GM23338 (cell line): ENCODE measurements around the gene MYO1D. TPM values are rescaled to one million over a fixed set of nuclear protein-coding genes. Genes with fewer than 3 reads are reported as not detected.

ENCODE experiments used
- ATAC-seq: fragments of 200-7000 bp; cut with Tn5 transposase; 3 replicates; pipeline ENCODE4 v1.9.1; 2020
- DNase-seq: peaks from one replicate; pipeline ENCODE4 v3.0.0-alpha.2; 2015; ENCODE audit warnings: low spot score
- H2AFZ ChIP-seq: fragments of 200-600 bp; sonication (generic); 2 replicates; pipeline ENCODE4 v1.8.0; 2016; ENCODE audit warnings: antibody characterized with exemption, mild to moderate bottlenecking, moderate library complexity
- H3F3A ChIP-seq: fragments of 200-600 bp; sonication (generic); replicated peaks from 2 replicates; pipeline ENCODE4 v1.8.0; 2017; ENCODE audit warnings: antibody characterized with exemption, mixed run types, low read depth
- H3K27ac ChIP-seq: fragments of 200-600 bp; sonication (generic); 2 replicates; pipeline ENCODE4 v1.6.1; 2016; ENCODE audit warnings: low read depth
- H3K27me3 ChIP-seq: fragments of 200-600 bp; sonication (generic); 2 replicates; pipeline ENCODE4 v1.8.0; 2016; ENCODE audit warnings: mild to moderate bottlenecking, mixed run types, moderate library complexity; ENCODE audit not compliant: insufficient read depth
- H3K36me3 ChIP-seq: fragments of 200-600 bp; sonication (generic); 2 replicates; pipeline ENCODE4 v1.8.0; 2016; ENCODE audit warnings: mild to moderate bottlenecking; ENCODE audit not compliant: insufficient read depth
- H3K4me1 ChIP-seq: fragments of 200-600 bp; sonication (generic); 2 replicates; pipeline ENCODE4 v1.8.0; 2016; ENCODE audit warnings: mild to moderate bottlenecking, moderate library complexity; ENCODE audit not compliant: insufficient read depth
- H3K4me2 ChIP-seq: fragments of 200-600 bp; sonication (generic); 2 replicates; pipeline ENCODE4 v1.7.1; 2017; ENCODE audit warnings: mixed run types
- H3K4me3 ChIP-seq: fragments of 200-600 bp; sonication (generic); 2 replicates; pipeline ENCODE4 v1.6.1; 2016; ENCODE audit warnings: mixed run types
- H3K79me2 ChIP-seq: fragments of 200-600 bp; sonication (generic); replicated peaks from 2 replicates; pipeline ENCODE4 v1.8.0; 2017; ENCODE audit warnings: mild to moderate bottlenecking; ENCODE audit not compliant: insufficient read depth
- H3K9me2 ChIP-seq: fragments of 200-600 bp; sonication (generic); 2 replicates; pipeline ENCODE4 v1.8.0; 2017; ENCODE audit not compliant: insufficient read depth
- H4K20me1 ChIP-seq: fragments of 200-600 bp; sonication (generic); replicated peaks from 2 replicates; pipeline ENCODE4 v1.8.0; 2017; ENCODE audit warnings: mild to moderate bottlenecking; ENCODE audit not compliant: insufficient read depth
- H3K27ac Mint-ChIP-seq: 2 replicates; pipeline ENCODE4 v1.8.0; 2020; ENCODE audit warnings: inconsistent platforms, mild to moderate bottlenecking, moderate library complexity, mixed read lengths
- H3K27me3 Mint-ChIP-seq: 3 replicates; pipeline ENCODE4 v1.8.0; 2022; ENCODE audit warnings: low read depth, mild to moderate bottlenecking, moderate library complexity, mixed read lengths, inconsistent platforms; ENCODE audit not compliant: insufficient read depth, poor library complexity
- H3K36me3 Mint-ChIP-seq: 3 replicates; pipeline ENCODE4 v1.8.0; 2021; ENCODE audit warnings: low read depth, mild to moderate bottlenecking, inconsistent platforms, moderate library complexity, mixed read lengths
- H3K4me1 Mint-ChIP-seq: 3 replicates; pipeline ENCODE4 v1.8.0; 2020; ENCODE audit warnings: mild to moderate bottlenecking, inconsistent platforms, mixed read lengths
- H3K4me3 Mint-ChIP-seq: 3 replicates; pipeline ENCODE4 v1.8.0; 2021; ENCODE audit warnings: moderate library complexity, mild to moderate bottlenecking, inconsistent platforms, mixed read lengths
- H3K9me3 Mint-ChIP-seq: 3 replicates; pipeline ENCODE4 v1.8.0; 2020; ENCODE audit warnings: moderate library complexity, mild to moderate bottlenecking, inconsistent platforms, mixed read lengths
- EZH2phosphoT487 ChIP-seq: fragments of 200-600 bp; sonication (generic); IDR thresholded peaks from one replicate; pipeline ENCODE4 v1.8.1; 2018; ENCODE audit warnings: antibody characterized with exemption; ENCODE audit not compliant: unreplicated experiment
- NANOG ChIP-seq: IDR thresholded peaks from 2 replicates; pipeline ENCODE4 v1.6.1; 2016; ENCODE audit warnings: antibody characterized with exemption, borderline replicate concordance
- POLR2AphosphoS5 ChIP-seq: IDR thresholded peaks from 2 replicates; pipeline ENCODE4 v1.6.1; 2016; ENCODE audit warnings: antibody characterized with exemption, low read depth
- STAT1 ChIP-seq: IDR thresholded peaks from one replicate; pipeline ENCODE4 v1.6.1; 2016; ENCODE audit warnings: antibody characterized with exemption; ENCODE audit not compliant: unreplicated experiment
- ZNF114 ChIP-seq: fragments of 250-450 bp; sonication (Bioruptor Pico); IDR thresholded peaks from 2 replicates; pipeline ENCODE4 v1.5.0; 2020; ENCODE audit warnings: mild to moderate bottlenecking, moderate library complexity
- ZNF331 ChIP-seq: fragments of 250-450 bp; sonication (Bioruptor Pico); IDR thresholded peaks from 2 replicates; pipeline ENCODE4 v1.5.0; 2020; ENCODE audit warnings: low read depth, mild to moderate bottlenecking, moderate library complexity
- polyA plus RNA-seq: library from polyadenylated mRNA; unstranded; fragments of >200 nt; fragmentation: Nextera tagmentation; extraction: Ambion mirVana; gene quantifications from 2 replicates; pipeline ENCODE4 v1.2.1, GENCODE V29; 2016
- total RNA-seq: library from RNA; depleted of rRNA; stranded (reverse); fragments of >200 nt; shearing (Covaris generic); gene quantifications from 2 replicates; pipeline ENCODE4 v1.2.3, GENCODE V29; 2014
- TF ChIP-seq, protein P1 (sequence below): IDR thresholded peaks from one replicate; pipeline ENCODE4 v1.6.1; 2018; ENCODE audit warnings: antibody characterized with exemption; ENCODE audit not compliant: unreplicated experiment
- TF ChIP-seq, protein P2 (sequence below), 2 experiments: fragments of 200-600 bp in 1 of 2; sonication (generic) in 1 of 2; conservative IDR thresholded peaks; 2 replicates each; pipeline versions ENCODE4 v1.5.1 to v1.6.1; 2016 to 2017; ENCODE audit warnings: antibody characterized with exemption in 2 of 2, low read depth in 2 of 2, mild to moderate bottlenecking in 2 of 2, moderate library complexity in 1 of 2
- TF ChIP-seq, protein P3 (sequence below): IDR thresholded peaks from 2 replicates; pipeline ENCODE4 v1.6.1; 2016; ENCODE audit warnings: antibody characterized with exemption
- TF ChIP-seq, protein P4 (sequence below): fragments of 250-450 bp; sonication (Bioruptor Pico); IDR thresholded peaks from 2 replicates; pipeline ENCODE4 v1.5.0; 2020; ENCODE audit warnings: mild to moderate bottlenecking, moderate library complexity

The MYO1D gene
- total and polyA plus RNA-seq, 2 experiments from 2014 or later: 8.6 to 28.6 TPM

DNA sequence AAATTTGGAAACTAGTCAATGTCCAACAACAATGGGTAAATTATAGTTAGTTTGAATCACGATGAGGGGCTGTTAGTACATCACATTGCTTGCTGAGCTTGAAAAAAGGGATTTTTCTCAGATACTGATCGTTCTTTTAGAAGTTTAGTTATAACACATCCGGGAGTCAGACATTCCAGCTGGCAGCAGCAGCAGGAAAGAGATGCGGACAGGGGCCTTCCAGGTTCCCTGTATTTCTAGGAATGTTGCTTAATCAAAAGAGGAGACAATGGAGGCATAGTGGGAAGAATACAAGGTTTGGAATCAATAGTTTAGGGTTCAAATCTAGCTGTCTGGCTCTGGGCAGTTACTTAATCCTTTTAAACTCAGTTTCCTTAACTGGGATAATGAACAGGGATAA, 362.3 kb downstream of the MYO1D start:
- Histone ChIP-seq H3K79me2 (no peaks in the 10 kb centered on the region), H3K4me3 (no peak overlapping the region), H3K4me2 (no peak overlapping the region), H3F3A (peaks cover 9% of the 10 kb centered on the region), H3K36me3 (no peaks in the 10 kb centered on the region), H3K9me2 (no peaks in the 10 kb centered on the region), H4K20me1 (no peaks in the 10 kb centered on the region), H2AFZ (no peak overlapping the region), H3K27ac (no peak overlapping the region), H3K4me1 (peaks cover 37% of the 10 kb centered on the region), H3K27me3 (no peaks in the 10 kb centered on the region)
- DNase-seq (peak; percentile 27), ATAC-seq (no peak)
- Mint-ChIP-seq H3K36me3 (no peaks in the 10 kb centered on the region), H3K27ac (no peak overlapping the region), H3K27me3 (peaks cover 14% of the 10 kb centered on the region), H3K4me1 (peaks cover 47% of the 10 kb centered on the region), H3K4me3 (no peak overlapping the region), H3K9me3 (no peaks in the 10 kb centered on the region)
- TF ChIP-seq, protein P1, sequence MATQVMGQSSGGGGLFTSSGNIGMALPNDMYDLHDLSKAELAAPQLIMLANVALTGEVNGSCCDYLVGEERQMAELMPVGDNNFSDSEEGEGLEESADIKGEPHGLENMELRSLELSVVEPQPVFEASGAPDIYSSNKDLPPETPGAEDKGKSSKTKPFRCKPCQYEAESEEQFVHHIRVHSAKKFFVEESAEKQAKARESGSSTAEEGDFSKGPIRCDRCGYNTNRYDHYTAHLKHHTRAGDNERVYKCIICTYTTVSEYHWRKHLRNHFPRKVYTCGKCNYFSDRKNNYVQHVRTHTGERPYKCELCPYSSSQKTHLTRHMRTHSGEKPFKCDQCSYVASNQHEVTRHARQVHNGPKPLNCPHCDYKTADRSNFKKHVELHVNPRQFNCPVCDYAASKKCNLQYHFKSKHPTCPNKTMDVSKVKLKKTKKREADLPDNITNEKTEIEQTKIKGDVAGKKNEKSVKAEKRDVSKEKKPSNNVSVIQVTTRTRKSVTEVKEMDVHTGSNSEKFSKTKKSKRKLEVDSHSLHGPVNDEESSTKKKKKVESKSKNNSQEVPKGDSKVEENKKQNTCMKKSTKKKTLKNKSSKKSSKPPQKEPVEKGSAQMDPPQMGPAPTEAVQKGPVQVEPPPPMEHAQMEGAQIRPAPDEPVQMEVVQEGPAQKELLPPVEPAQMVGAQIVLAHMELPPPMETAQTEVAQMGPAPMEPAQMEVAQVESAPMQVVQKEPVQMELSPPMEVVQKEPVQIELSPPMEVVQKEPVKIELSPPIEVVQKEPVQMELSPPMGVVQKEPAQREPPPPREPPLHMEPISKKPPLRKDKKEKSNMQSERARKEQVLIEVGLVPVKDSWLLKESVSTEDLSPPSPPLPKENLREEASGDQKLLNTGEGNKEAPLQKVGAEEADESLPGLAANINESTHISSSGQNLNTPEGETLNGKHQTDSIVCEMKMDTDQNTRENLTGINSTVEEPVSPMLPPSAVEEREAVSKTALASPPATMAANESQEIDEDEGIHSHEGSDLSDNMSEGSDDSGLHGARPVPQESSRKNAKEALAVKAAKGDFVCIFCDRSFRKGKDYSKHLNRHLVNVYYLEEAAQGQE: no peak
- TF ChIP-seq, protein P2, sequence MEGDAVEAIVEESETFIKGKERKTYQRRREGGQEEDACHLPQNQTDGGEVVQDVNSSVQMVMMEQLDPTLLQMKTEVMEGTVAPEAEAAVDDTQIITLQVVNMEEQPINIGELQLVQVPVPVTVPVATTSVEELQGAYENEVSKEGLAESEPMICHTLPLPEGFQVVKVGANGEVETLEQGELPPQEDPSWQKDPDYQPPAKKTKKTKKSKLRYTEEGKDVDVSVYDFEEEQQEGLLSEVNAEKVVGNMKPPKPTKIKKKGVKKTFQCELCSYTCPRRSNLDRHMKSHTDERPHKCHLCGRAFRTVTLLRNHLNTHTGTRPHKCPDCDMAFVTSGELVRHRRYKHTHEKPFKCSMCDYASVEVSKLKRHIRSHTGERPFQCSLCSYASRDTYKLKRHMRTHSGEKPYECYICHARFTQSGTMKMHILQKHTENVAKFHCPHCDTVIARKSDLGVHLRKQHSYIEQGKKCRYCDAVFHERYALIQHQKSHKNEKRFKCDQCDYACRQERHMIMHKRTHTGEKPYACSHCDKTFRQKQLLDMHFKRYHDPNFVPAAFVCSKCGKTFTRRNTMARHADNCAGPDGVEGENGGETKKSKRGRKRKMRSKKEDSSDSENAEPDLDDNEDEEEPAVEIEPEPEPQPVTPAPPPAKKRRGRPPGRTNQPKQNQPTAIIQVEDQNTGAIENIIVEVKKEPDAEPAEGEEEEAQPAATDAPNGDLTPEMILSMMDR (conservative IDR thresholded peaks at IDR 0.05; ENCODE audit: low read depth in 2 of 2): no peak
- TF ChIP-seq, protein P3, sequence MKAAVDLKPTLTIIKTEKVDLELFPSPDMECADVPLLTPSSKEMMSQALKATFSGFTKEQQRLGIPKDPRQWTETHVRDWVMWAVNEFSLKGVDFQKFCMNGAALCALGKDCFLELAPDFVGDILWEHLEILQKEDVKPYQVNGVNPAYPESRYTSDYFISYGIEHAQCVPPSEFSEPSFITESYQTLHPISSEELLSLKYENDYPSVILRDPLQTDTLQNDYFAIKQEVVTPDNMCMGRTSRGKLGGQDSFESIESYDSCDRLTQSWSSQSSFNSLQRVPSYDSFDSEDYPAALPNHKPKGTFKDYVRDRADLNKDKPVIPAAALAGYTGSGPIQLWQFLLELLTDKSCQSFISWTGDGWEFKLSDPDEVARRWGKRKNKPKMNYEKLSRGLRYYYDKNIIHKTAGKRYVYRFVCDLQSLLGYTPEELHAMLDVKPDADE: no peak
- TF ChIP-seq ZNF331 (no peak), POLR2AphosphoS5 (no peak), ZNF114 (no peak), NANOG (no peak), EZH2phosphoT487 (no peak), STAT1 (no peak)
- TF ChIP-seq, protein P4, sequence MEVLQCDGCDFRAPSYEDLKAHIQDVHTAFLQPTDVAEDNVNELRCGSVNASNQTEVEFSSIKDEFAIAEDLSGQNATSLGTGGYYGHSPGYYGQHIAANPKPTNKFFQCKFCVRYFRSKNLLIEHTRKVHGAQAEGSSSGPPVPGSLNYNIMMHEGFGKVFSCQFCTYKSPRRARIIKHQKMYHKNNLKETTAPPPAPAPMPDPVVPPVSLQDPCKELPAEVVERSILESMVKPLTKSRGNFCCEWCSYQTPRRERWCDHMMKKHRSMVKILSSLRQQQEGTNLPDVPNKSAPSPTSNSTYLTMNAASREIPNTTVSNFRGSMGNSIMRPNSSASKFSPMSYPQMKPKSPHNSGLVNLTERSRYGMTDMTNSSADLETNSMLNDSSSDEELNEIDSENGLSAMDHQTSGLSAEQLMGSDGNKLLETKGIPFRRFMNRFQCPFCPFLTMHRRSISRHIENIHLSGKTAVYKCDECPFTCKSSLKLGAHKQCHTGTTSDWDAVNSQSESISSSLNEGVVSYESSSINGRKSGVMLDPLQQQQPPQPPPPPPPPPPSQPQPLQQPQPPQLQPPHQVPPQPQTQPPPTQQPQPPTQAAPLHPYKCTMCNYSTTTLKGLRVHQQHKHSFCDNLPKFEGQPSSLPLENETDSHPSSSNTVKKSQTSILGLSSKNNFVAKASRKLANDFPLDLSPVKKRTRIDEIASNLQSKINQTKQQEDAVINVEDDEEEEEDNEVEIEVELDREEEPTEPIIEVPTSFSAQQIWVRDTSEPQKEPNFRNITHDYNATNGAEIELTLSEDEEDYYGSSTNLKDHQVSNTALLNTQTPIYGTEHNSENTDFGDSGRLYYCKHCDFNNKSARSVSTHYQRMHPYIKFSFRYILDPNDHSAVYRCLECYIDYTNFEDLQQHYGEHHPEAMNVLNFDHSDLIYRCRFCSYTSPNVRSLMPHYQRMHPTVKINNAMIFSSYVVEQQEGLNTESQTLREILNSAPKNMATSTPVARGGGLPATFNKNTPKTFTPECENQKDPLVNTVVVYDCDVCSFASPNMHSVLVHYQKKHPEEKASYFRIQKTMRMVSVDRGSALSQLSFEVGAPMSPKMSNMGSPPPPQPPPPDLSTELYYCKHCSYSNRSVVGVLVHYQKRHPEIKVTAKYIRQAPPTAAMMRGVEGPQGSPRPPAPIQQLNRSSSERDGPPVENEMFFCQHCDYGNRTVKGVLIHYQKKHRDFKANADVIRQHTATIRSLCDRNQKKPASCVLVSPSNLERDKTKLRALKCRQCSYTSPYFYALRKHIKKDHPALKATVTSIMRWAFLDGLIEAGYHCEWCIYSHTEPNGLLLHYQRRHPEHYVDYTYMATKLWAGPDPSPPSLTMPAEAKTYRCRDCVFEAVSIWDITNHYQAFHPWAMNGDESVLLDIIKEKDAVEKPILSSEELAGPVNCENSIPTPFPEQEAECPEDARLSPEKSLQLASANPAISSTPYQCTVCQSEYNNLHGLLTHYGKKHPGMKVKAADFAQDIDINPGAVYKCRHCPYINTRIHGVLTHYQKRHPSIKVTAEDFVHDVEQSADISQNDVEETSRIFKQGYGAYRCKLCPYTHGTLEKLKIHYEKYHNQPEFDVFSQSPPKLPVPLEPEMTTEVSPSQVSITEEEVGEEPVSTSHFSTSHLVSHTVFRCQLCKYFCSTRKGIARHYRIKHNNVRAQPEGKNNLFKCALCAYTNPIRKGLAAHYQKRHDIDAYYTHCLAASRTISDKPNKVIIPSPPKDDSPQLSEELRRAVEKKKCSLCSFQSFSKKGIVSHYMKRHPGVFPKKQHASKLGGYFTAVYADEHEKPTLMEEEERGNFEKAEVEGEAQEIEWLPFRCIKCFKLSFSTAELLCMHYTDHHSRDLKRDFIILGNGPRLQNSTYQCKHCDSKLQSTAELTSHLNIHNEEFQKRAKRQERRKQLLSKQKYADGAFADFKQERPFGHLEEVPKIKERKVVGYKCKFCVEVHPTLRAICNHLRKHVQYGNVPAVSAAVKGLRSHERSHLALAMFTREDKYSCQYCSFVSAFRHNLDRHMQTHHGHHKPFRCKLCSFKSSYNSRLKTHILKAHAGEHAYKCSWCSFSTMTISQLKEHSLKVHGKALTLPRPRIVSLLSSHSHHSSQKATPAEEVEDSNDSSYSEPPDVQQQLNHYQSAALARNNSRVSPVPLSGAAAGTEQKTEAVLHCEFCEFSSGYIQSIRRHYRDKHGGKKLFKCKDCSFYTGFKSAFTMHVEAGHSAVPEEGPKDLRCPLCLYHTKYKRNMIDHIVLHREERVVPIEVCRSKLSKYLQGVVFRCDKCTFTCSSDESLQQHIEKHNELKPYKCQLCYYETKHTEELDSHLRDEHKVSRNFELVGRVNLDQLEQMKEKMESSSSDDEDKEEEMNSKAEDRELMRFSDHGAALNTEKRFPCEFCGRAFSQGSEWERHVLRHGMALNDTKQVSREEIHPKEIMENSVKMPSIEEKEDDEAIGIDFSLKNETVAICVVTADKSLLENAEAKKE (CRISPR knock-in tag): no peak
